ENCODE measurements around the gene DIP2A. TPM values are rescaled to one million over a fixed set of nuclear protein-coding genes. Genes with fewer than 3 reads are reported as not detected.

DIP2A gene
- total RNA-seq, 1 experiment from 2014 or later: 22.9 TPM

- Histone ChIP-seq H3K27me3 (ENCODE audit: control insufficient read depth, insufficient read depth, low read length) (no peaks in the 10 kb centered on the region), H3K36me3 (ENCODE audit: control insufficient read depth, insufficient read depth, low read length) (no peaks in the 10 kb centered on the region), H3K27ac (ENCODE audit: low read length) (no peak overlapping the region), H3K4me1 (ENCODE audit: control insufficient read depth, insufficient read depth, low read length) (no peaks in the 10 kb centered on the region), H3K9me3 (ENCODE audit: control insufficient read depth, insufficient read depth, low read depth, low read length) (no peaks in the 10 kb centered on the region), H3K4me3 (ENCODE audit: low read depth in 2 of 2, low read length in 2 of 2) (no peak overlapping the region)
- ChIA-PET CTCF (no interaction called here), POLR2A (no interaction called here)
- intact Hi-C loops (cut with micrococcal nuclease; ENCODE audit: unreplicated experiment) (no loop called here), in situ Hi-C loops (cut with HindIII; ENCODE audit: low pct_unique_long_range_greater_than_20kb, low sequenced_read_pairs) (no loop called here)
- DNase-seq (ENCODE audit: low read depth, low spot score) (no peak), ATAC-seq (no peak)
- no TSS peak for BruUV-seq (replicated peaks)
- TF ChIP-seq SIN3A (IDR thresholded peaks at IDR 0.05; ENCODE audit: borderline replicate concordance, insufficient read depth, low read depth, low read length): no peak
- no peak for TF ChIP-seq POLR2AphosphoS5 (IDR thresholded peaks at IDR 0.05; ENCODE audit: low read depth, low read length)
- TF ChIP-seq TCF7L2 (IDR thresholded peaks at IDR 0.05; ENCODE audit: low read depth, low read length): no peak
- no peak for TF ChIP-seq REST (IDR thresholded peaks at IDR 0.05; ENCODE audit: insufficient read depth in 1 of 2, low read depth in 2 of 2, low read length in 1 of 2)
- TF ChIP-seq CTCF (IDR thresholded peaks at IDR 0.05): no peak
These were observed 111.4 kb downstream of the DIP2A start for GRCh38 chr21:46570119-46570518.

DNA sequence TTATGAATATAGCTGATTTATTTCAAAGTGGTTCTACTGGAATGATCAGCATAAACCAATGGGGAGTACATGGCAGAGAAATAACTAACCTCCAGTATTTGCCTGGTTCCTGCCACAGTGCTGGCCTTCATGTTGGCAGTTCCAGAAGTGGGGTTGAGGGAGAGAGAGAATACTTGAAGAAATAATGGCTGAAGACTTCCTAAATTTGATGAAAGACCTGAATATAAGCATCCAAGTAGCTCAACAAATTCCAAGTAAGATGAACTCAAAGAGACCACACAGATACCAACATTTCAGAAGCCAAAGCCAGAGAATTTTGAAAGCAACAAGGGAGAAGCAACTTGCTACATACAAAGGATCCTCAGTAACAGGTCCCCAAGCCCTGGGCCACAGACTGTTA lies 111.9 kb downstream of the DIP2A start:
- Histone ChIP-seq H3K36me3 (ENCODE audit: control insufficient read depth, insufficient read depth, low read length) (no peaks in the 10 kb centered on the region), H3K27me3 (ENCODE audit: control insufficient read depth, insufficient read depth, low read length) (no peaks in the 10 kb centered on the region), H3K4me3 (ENCODE audit: low read depth in 2 of 2, low read length in 2 of 2) (no peak overlapping the region), H3K9me3 (ENCODE audit: control insufficient read depth, insufficient read depth, low read depth, low read length) (no peaks in the 10 kb centered on the region), H3K27ac (ENCODE audit: low read length) (no peak overlapping the region), H3K4me1 (ENCODE audit: control insufficient read depth, insufficient read depth, low read length) (no peaks in the 10 kb centered on the region)
- TF ChIP-seq SIN3A (IDR thresholded peaks at IDR 0.05; ENCODE audit: borderline replicate concordance, insufficient read depth, low read depth, low read length) (no peak), CTCF (IDR thresholded peaks at IDR 0.05) (no peak), TCF7L2 (IDR thresholded peaks at IDR 0.05; ENCODE audit: low read depth, low read length) (no peak), POLR2AphosphoS5 (IDR thresholded peaks at IDR 0.05; ENCODE audit: low read depth, low read length) (no peak), REST (IDR thresholded peaks at IDR 0.05; ENCODE audit: insufficient read depth in 1 of 2, low read depth in 2 of 2, low read length in 1 of 2) (no peak)
- ChIA-PET POLR2A (no interaction called here), CTCF (no interaction called here)
- no peak for ATAC-seq
- DNase-seq (ENCODE audit: low read depth, low spot score): no peak
- intact Hi-C loops (cut with micrococcal nuclease; ENCODE audit: unreplicated experiment): no loop called here
- in situ Hi-C loops (cut with HindIII; ENCODE audit: low pct_unique_long_range_greater_than_20kb, low sequenced_read_pairs): no loop called here
- no TSS peak for BruUV-seq (replicated peaks)
